Ovary (tissue), 3 donors: Measurements from ENCODE around the gene UPP2.

Source experiments
- CTCF ChIP-seq, 3 donors: fragments of 450-650 bp in 2 of 3; fragments of 200-600 bp in 1 of 3; IDR thresholded peaks; one replicate each; pipeline versions ENCODE4 v1.5.1 to v1.8.0; 2016 to 2022; ENCODE audit warnings: antibody characterized with exemption in 3 of 3, mild to moderate bottlenecking in 1 of 3
- EP300 ChIP-seq: sonication (generic); formaldehyde crosslinking; IDR thresholded peaks from one replicate; pipeline ENCODE4 v1.6.1; 2017; ENCODE audit warnings: antibody characterized with exemption
- POLR2A ChIP-seq: fragments of 450-650 bp; IDR thresholded peaks from one replicate; pipeline ENCODE4 v1.6.1; 2017; ENCODE audit warnings: antibody characterized with exemption, mild to moderate bottlenecking, moderate library complexity
- donor health status: DM: no; HTN: no; CAD: no.

- TF ChIP-seq EP300 = no peak
- TF ChIP-seq CTCF (IDR thresholded peaks at IDR 0.05) = no peak
- TF ChIP-seq POLR2A = no peak
Observed at GRCh38 chr2:158131919-158132566, 30.4 kb downstream of the UPP2 start.
